Upper lobe of left lung (tissue), 6 donors: ENCODE results near the gene MKNK2. TPM values are rescaled to one million over a fixed set of nuclear protein-coding genes. Genes with fewer than 3 reads are reported as not detected.
"Not testable (repeated sequence)": the region's sequence is repeated elsewhere in the genome, so short reads cannot be mapped to it uniquely, and the experiment has no call there.

ENCODE experiments used
- ATAC-seq, 2 donors: fragments of 200-7000 bp; cut with Tn5 transposase; one replicate each; pipeline ENCODE4 v1.9.1; 2022; ENCODE audit warnings: mild to moderate bottlenecking in 2 of 2, moderate library complexity in 2 of 2; ENCODE audit not compliant: low FRiP score in 2 of 2
- DNase-seq, 2 donors: peaks; one replicate each; pipeline ENCODE4 v3.0.0-alpha.2; 2019 to 2020
- H3K27ac ChIP-seq, 4 donors: fragments of 200-600 bp; sonication (generic); one replicate each; pipeline ENCODE4 v1.5.1; 2016 to 2019
- H3K27me3 ChIP-seq, 4 donors: fragments of 200-600 bp; sonication (generic); one replicate each; pipeline ENCODE4 v1.5.1; 2017 to 2019
- H3K36me3 ChIP-seq, 4 donors: fragments of 200-600 bp; sonication (generic); one replicate each; pipeline ENCODE4 v1.5.1; 2016 to 2019
- H3K4me1 ChIP-seq, 4 donors: fragments of 200-600 bp; sonication (generic); one replicate each; pipeline ENCODE4 v1.5.1; 2018 to 2019
- H3K4me3 ChIP-seq, 4 donors: fragments of 200-600 bp; sonication (generic); one replicate each; pipeline ENCODE4 v1.5.1; 2017 to 2019; ENCODE audit warnings: mild to moderate bottlenecking in 2 of 4, moderate library complexity in 1 of 4
- H3K9me3 ChIP-seq, 4 donors: fragments of 200-600 bp; sonication (generic); one replicate each; pipeline ENCODE4 v1.5.1; 2018 to 2019
- EP300 ChIP-seq, 4 donors: sonication (generic); formaldehyde crosslinking; IDR thresholded peaks; one replicate each; pipeline ENCODE4 v1.5.1; 2017; ENCODE audit warnings: antibody characterized with exemption in 4 of 4, control low read depth in 2 of 4
- POLR2A ChIP-seq, 4 donors: fragments of 450-650 bp; IDR thresholded peaks; one replicate each; pipeline ENCODE4 v1.5.1; 2016 to 2017; ENCODE audit warnings: antibody characterized with exemption in 4 of 4, mild to moderate bottlenecking in 2 of 4
- POLR2AphosphoS5 ChIP-seq, 2 donors: sonication (generic); formaldehyde crosslinking; IDR thresholded peaks; one replicate each; pipeline ENCODE4 v1.5.1; 2017; ENCODE audit warnings: antibody characterized with exemption in 2 of 2
- WGBS, 2 donors: methylation state at CpG; one replicate each; pipeline ENCODE4 v1.1.5; 2017 to 2018; 5-methylcytosine and 5-hydroxymethylcytosine counted together
- total RNA-seq, 6 donors: library from RNA; depleted of rRNA in 4 of 6; stranded (reverse); fragments of >200 nt in 4 of 6; gene quantifications; one replicate each; pipeline versions ENCODE4 v1.1.0 to v1.2.1, GENCODE V29; 2016 to 2021
- TF ChIP-seq, protein P1 (sequence below), 6 experiments: fragments of 450-650 bp in 4 of 6; fragments of 200-600 bp in 2 of 6; sonication (generic) in 2 of 6; IDR thresholded peaks; one replicate each; pipeline ENCODE4 v1.5.1; 2016 to 2019; ENCODE audit warnings: antibody characterized with exemption in 6 of 6
- donor health status: DM: no; HTN: no; CAD: no; lungs with moderate emphysema.
- donor health status: DM: no; HTN: yes; CAD: no; lungs with severe emphysema.

Gene MKNK2
- total RNA-seq, 6 donors from 2014 or later = 200 to 397 (median 264) TPM

DNA sequence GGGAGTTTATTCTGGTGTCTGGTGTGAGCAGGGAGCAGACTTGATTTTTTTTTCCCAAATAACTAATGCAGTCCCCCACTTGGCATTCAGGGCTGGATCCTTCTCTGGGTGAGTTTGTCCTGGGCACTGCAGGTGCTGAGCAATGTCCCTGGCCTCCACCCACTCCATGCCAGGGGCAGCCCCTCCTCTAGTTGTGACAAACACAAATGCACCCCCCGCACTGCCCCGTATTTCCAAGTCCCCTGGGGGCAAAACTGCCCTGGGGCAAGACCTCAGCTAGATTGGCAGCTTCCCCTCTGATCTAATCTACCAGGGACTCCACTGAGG lies 38.6 kb upstream of the MKNK2 start:
- Histone ChIP-seq H3K27ac (peak overlapping the region; percentile 89 to 96 (median 92)), H3K36me3 (peaks cover 0 to 11% (median 0%) of the 10 kb centered on the region in 4 donors), H3K4me3 (peak overlapping the region in 1 of 4 donors; percentile 19), H3K27me3 (no peaks in the 10 kb centered on the region), H3K9me3 (no peaks in the 10 kb centered on the region), H3K4me1 (peaks cover 71 to 96% (median 85%) of the 10 kb centered on the region in 4 donors)
- TF ChIP-seq POLR2AphosphoS5 (IDR thresholded peaks at IDR 0.05) = no peak
- TF ChIP-seq, protein P1, sequence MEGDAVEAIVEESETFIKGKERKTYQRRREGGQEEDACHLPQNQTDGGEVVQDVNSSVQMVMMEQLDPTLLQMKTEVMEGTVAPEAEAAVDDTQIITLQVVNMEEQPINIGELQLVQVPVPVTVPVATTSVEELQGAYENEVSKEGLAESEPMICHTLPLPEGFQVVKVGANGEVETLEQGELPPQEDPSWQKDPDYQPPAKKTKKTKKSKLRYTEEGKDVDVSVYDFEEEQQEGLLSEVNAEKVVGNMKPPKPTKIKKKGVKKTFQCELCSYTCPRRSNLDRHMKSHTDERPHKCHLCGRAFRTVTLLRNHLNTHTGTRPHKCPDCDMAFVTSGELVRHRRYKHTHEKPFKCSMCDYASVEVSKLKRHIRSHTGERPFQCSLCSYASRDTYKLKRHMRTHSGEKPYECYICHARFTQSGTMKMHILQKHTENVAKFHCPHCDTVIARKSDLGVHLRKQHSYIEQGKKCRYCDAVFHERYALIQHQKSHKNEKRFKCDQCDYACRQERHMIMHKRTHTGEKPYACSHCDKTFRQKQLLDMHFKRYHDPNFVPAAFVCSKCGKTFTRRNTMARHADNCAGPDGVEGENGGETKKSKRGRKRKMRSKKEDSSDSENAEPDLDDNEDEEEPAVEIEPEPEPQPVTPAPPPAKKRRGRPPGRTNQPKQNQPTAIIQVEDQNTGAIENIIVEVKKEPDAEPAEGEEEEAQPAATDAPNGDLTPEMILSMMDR (IDR thresholded peaks at IDR 0.05) = no peak
- no peak for TF ChIP-seq EP300 (IDR thresholded peaks at IDR 0.05)
- no peak for TF ChIP-seq POLR2A (IDR thresholded peaks at IDR 0.05)
- ATAC-seq = no peak
- no peak for DNase-seq
- WGBS, 2 donors = 53% methylated on average over 2 of the region's 2 CpGs; no CpG with 5 or more reads in 1 of the 2 donors

DNA sequence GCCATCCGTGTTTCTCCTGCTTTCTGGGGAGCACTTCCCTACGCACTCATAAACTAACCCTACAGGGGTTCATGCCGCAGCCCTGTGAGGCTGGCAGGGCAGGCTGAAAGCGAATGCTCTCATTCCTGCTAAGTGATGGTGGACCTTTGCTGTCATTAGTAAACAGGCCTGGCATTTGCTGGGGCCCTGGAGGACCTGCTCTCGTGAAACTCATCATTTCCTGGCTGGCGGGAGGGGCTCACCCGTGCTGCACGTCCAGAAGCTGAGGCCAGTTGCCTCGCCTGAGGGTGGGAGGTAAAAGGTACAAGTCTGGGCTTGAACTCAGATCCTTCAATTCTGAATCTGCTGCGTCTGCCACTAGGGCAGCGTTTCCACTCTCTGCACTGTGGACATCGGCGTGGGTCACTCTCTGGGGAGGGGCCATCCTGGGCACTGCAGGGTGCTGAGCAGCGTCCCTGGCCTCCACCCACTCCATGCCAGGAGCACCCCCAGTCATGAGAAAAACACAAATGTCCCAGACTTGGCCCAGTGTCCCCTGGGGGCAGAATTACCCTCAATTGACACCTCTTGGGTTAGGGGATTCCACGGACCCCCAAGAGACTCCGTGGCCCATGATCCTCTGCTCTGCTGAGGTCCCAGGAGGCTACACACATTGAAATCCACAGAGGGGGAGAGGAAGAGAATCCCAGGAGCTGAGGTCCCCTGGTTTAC lies 38.1 kb upstream of the MKNK2 start:
- ATAC-seq (no peak), DNase-seq (no peak)
- WGBS, 2 donors = 60 to 63% methylated on average over 5 to 15 of the region's 16 CpGs
- H3K36me3 ChIP-seq = peaks cover 0 to 16% (median 0%) of the 10 kb centered on the region in 4 donors
- H3K4me1 ChIP-seq = peaks cover 74 to 96% (median 82%) of the 10 kb centered on the region in 4 donors
- H3K9me3 ChIP-seq = no peaks in the 10 kb centered on the region
- H3K27ac ChIP-seq = peak overlapping the region; percentile 89 to 96 (median 92)
- H3K27me3 ChIP-seq = no peaks in the 10 kb centered on the region
- no peak overlapping the region for H3K4me3 ChIP-seq
- TF ChIP-seq, protein P1 (IDR thresholded peaks at IDR 0.05) = no peak
- no peak for TF ChIP-seq EP300 (IDR thresholded peaks at IDR 0.05)
- TF ChIP-seq POLR2A (IDR thresholded peaks at IDR 0.05) = no peak
- peak in 1 of 2 donors; percentile 14 for TF ChIP-seq POLR2AphosphoS5 (IDR thresholded peaks at IDR 0.05)

DNA sequence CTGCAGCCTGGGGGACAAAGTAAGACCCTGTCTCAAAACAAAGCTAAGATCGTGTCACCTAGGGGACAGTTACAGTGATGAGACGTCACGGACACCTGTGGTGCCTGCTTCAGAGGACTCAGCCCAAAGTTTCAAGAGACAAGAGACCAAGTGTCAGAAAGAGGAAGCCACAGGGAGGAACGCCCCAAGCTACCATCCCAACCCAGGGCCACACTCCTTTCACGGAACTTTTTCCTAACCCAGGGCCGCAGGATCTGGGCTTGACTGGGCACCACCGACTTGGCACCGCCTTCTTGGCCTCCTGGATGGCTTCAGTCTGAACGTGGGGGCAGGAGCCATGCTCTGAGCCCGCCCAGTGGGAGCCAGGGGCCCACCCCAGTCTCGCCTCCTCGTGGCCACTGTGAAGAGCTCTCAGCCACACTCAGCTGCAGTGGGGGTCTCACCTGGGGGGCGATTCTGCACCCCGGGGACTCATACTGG lies 36.6 kb upstream of the MKNK2 start:
- H3K9me3 ChIP-seq = no peaks in the 10 kb centered on the region
- peaks cover 67 to 95% (median 73%) of the 10 kb centered on the region in 4 donors for H3K4me1 ChIP-seq
- H3K27ac ChIP-seq = peak overlapping the region; percentile 85 to 96 (median 90)
- ATAC-seq (peak; percentile 19 to 20), DNase-seq (peak; percentile 60 to 82)
- H3K36me3 ChIP-seq = peaks cover 0 to 23% (median 7%) of the 10 kb centered on the region in 4 donors
- TF ChIP-seq, protein P1 (IDR thresholded peaks at IDR 0.05) = no peak
- no peak for TF ChIP-seq EP300 (IDR thresholded peaks at IDR 0.05)
- no peak for TF ChIP-seq POLR2AphosphoS5 (IDR thresholded peaks at IDR 0.05)
- no peak for TF ChIP-seq POLR2A (IDR thresholded peaks at IDR 0.05)
- no peak overlapping the region for H3K4me3 ChIP-seq
- 50 to 76% methylated on average over 12 to 14 of the region's 14 CpGs for WGBS, 2 donors
- no peaks in the 10 kb centered on the region for H3K27me3 ChIP-seq

DNA sequence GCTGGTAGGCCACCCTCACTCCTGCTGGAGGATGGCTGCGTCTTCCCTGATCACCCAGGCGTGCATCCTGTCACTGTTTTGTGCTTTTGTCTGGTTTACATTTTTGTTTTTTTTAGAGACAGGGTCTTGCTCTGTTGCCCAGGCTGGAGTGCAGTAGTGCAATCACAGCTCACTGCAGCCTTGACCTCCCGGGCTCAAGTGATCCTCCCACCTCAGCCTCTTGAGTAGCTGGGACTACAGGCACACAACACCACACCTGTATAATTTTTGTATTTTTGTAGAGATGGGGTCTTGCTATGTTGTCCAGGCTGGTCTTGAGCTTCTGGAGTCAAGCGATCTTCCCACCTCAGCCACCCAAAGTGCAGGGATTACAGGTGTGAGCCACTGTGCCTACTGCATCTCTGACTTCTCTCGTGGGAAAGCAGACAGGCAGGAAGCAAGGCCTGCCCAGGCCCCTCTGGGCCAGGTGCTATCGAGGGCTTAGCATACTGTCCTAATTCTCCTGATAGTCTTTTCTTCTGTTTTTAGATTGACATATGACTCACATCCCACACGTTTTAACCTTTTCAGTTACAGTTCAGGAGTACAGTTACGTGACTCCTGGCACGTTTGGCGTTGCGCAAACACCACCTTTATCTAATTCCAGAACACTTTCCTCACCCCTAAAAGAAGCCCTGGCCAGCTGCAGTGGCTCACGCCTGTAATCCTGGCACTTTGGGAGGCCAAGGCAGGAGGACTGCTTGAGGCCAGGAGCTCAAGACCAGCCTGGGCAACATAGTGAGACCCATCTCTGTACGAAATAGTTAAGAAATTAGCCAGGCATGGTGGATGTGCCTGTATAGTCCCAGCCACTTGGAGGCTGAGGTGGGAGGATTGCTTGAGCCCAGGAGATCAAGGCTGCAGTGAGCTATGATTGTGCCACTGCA lies 35.9 kb upstream of the MKNK2 start:
- Histone ChIP-seq H3K36me3 (peaks cover 0 to 29% (median 11%) of the 10 kb centered on the region in 4 donors), H3K27ac (peak overlapping the region; percentile 85 to 96 (median 90)), H3K4me1 (peaks cover 70 to 97% (median 75%) of the 10 kb centered on the region in 4 donors)
- not testable (repeated sequence) for H3K4me3 ChIP-seq, H3K9me3 ChIP-seq, H3K27me3 ChIP-seq, DNase-seq, ATAC-seq
- 58 to 73% methylated on average over 13 of the region's 13 CpGs for WGBS, 2 donors
